ENCODE results near the gene WBP2. TPM values are rescaled to one million over a fixed set of nuclear protein-coding genes. Genes with fewer than 3 reads are reported as not detected.

WBP2 gene
- total and polyA plus RNA-seq, 10 of the 15 experiments (the other 5 are each of a cell fraction or from before 2014, with no cell fraction given), result 1.5 to 57.3 (median 27.5) TPM

DNA sequence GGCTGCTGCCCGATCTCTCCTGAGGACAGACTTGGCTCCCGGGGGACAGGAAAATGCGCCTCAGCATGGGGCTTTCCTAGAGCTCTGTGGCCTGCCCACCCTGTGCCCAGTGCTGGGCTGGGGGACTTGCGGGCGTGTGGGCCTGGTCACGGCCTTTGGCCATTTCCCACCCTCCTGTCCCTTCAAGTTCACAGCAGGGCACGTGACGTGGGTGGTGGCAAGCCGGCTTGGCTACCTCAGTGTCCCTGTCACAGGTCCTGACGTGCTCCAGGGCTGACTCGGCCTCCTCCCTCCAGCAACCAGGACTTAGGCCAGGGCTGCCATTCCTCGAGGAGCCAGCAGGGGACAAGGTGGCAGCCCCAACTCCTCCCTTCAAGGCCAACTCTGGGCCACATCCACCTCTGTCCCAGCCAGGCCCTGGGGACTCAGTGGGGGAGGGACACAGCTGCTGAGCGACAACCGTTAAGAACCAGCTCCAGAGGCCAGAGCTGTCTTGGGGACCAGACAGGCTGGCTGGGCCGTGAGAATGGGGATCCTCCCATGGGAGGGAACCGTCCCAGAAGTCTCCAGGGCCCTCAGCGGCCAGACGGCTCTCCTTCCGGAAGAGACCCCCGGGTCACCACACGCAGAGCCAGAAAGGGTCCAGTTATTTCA lies 9.9 kb downstream of the WBP2 start (continued):
- TF ChIP-seq, protein P1, sequence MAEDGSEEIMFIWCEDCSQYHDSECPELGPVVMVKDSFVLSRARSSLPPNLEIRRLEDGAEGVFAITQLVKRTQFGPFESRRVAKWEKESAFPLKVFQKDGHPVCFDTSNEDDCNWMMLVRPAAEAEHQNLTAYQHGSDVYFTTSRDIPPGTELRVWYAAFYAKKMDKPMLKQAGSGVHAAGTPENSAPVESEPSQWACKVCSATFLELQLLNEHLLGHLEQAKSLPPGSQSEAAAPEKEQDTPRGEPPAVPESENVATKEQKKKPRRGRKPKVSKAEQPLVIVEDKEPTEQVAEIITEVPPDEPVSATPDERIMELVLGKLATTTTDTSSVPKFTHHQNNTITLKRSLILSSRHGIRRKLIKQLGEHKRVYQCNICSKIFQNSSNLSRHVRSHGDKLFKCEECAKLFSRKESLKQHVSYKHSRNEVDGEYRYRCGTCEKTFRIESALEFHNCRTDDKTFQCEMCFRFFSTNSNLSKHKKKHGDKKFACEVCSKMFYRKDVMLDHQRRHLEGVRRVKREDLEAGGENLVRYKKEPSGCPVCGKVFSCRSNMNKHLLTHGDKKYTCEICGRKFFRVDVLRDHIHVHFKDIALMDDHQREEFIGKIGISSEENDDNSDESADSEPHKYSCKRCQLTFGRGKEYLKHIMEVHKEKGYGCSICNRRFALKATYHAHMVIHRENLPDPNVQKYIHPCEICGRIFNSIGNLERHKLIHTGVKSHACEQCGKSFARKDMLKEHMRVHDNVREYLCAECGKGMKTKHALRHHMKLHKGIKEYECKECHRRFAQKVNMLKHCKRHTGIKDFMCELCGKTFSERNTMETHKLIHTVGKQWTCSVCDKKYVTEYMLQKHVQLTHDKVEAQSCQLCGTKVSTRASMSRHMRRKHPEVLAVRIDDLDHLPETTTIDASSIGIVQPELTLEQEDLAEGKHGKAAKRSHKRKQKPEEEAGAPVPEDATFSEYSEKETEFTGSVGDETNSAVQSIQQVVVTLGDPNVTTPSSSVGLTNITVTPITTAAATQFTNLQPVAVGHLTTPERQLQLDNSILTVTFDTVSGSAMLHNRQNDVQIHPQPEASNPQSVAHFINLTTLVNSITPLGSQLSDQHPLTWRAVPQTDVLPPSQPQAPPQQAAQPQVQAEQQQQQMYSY (CRISPR knock-in tag; IDR thresholded peaks at IDR 0.05), result no peak
- no peak for TF ChIP-seq SRF (IDR thresholded peaks at IDR 0.05; ENCODE audit: low read depth in 2 of 2, low read length in 2 of 2)
- peak; percentile 70 for TF ChIP-seq RAD51 (IDR thresholded peaks at IDR 0.05)

DNA sequence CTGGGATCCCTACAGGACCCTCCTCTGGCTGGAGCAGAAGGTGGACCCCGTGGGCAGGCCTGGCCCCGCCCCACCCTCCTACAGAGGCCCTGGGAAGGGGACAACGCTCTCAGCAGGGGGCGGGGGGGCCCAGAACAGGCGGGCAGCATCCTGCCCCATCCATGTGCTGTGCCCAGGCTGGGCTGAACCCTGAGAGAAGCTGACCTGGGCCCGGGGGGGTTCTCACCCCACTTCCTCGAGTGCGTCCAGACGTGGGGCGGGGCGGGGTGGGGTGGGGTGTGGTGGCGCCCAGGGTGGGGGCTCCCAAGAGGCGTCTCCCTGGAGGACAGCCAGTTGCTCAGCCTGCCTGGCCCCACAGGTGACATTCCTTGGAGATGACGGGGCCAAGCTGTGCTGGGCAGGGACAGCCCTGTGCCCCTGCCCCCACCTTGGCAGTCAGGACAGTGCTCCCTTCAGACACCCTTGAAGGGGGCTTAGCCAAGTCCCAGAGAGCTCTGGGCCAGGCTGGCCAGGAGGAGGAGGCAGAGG lies 10.5 kb downstream of the WBP2 start:
- peak overlapping the region; percentile 98 for H3K9ac ChIP-seq (ENCODE audit: control insufficient read depth, insufficient read depth, low read length)

More for the DNA sequence above, 10.5 kb downstream of the WBP2 start:
- Histone ChIP-seq H3K4me2 (ENCODE audit: control insufficient read depth, insufficient read depth) (peak overlapping the region; percentile 93), H3K9me3 (replicated peaks; ENCODE audit: control insufficient read depth, insufficient read depth, low read length) (no peaks in the 10 kb centered on the region), H3K4me3 (peak overlapping the region; percentile 77), H3K4me1 (ENCODE audit: control insufficient read depth, insufficient read depth, low read length) (peaks cover 14% of the 10 kb centered on the region), H2AFZ (ENCODE audit: control insufficient read depth, low read depth, low read length) (peak overlapping the region; percentile 84), H3K27me3 (replicated peaks in 1 of 2; ENCODE audit: control insufficient read depth in 2 of 2, insufficient read depth in 2 of 2, low read length in 1 of 2) (no peaks in the 10 kb centered on the region), H3K79me2 (ENCODE audit: control insufficient read depth, insufficient read depth, low read length) (peaks cover 18% of the 10 kb centered on the region), H4K20me1 (ENCODE audit: control insufficient read depth, insufficient read depth) (no peaks in the 10 kb centered on the region), H3K36me3 (ENCODE audit: control insufficient read depth in 2 of 2, insufficient read depth in 2 of 2, low read length in 1 of 2) (peaks cover 0 to 7% of the 10 kb centered on the region in 2 experiments; a peak in 3 of 4 replicates), H3K27ac (ENCODE audit: control insufficient read depth, insufficient read depth) (peak overlapping the region; percentile 93)
- FAIRE-seq (no peak), ATAC-seq (peak; percentile 54), DNase-seq (ENCODE audit: low read depth, low spot score) (no peak)
- ChIA-PET CTCF (interaction anchor here (0.8 to 8.7 kb wide), 11 partner anchors 14 to 122 kb away, joined by 3 to 117 read pairs (median 5); partner anchors contain the start of genes GALK1, TRIM65 and WBP2), RAD21 (ENCODE audit: unreplicated experiment) (interaction anchor here (1.1 to 3.6 kb wide), 12 partner anchors 11 to 91 kb away, joined by 4 to 21 read pairs (median 8); partner anchors contain the start of genes GALK1, TRIM65, UNK and WBP2), SMC1A (ENCODE audit: uncharacterized antibody, unreplicated experiment) (interaction anchor here (0.7 to 3.2 kb wide), 11 partner anchors 10 to 91 kb away, joined by 3 to 18 read pairs (median 4); partner anchors contain the start of genes UNK and WBP2), POLR2A (interaction anchor here (0.5 to 4.5 kb wide), 18 partner anchors 9 to 510 kb away, joined by 3 to 42 read pairs (median 4); partner anchors contain the start of genes GALK1, TRIM65, UNK and WBP2)
- 7% methylated on average over 5 of the region's 14 CpGs for WGBS (ENCODE audit: insufficient coverage, insufficient replicate concordance, low lambda C conversion rate, missing lambda C conversion rate)
- in situ Hi-C loops (cut with MboI), result no loop called here
- BruUV-seq (replicated peaks), result no TSS peak
- intact Hi-C loops (cut with micrococcal nuclease; ENCODE audit: unreplicated experiment), result no loop called here
- TF ChIP-seq ZNF687 (IDR thresholded peaks at IDR 0.05) (0 out of 2 replicates have a peak, but pooled peaks have one; percentile 9), IRF5 (IDR thresholded peaks at IDR 0.05; ENCODE audit: borderline replicate concordance) (no peak), POLR2A (IDR thresholded peaks at IDR 0.05; ENCODE audit: low read depth, low read length) (peak; percentile 39)

Measured in GM12878 (cell line).